ENCODE data around the gene TOM1L2. TPM values are rescaled to one million over a fixed set of nuclear protein-coding genes. Genes with fewer than 3 reads are reported as not detected.

TOM1L2 gene
- total RNA-seq, 1 donor from 2014 or later: 18.3 TPM

- peaks cover 5% of the 10 kb centered on the region for H3K4me1 Mint-ChIP-seq
- no peak for TF ChIP-seq CTCF (IDR thresholded peaks at IDR 0.05)
- H3K36me3 Mint-ChIP-seq (ENCODE audit: low read depth): no peaks in the 10 kb centered on the region
- POLR2A ChIA-PET: interaction anchor here (0.7 kb wide), 2 partner anchors 100 to 366 kb away, joined by 5 to 6 read pairs; no protein-coding TSS in a partner anchor
- ATAC-seq (ENCODE audit: low read depth) (no peak), DNase-seq (no peak)
- no peak overlapping the region for H3K27ac Mint-ChIP-seq
- H3K4me3 Mint-ChIP-seq: no peak overlapping the region
- H3K9me3 Mint-ChIP-seq: no peaks in the 10 kb centered on the region
- CTCF ChIA-PET: no interaction called here
- H3K27me3 Mint-ChIP-seq: no peaks in the 10 kb centered on the region
- intact Hi-C loops (cut with micrococcal nuclease): no loop called here
Measured at GRCh38 chr17:17979778-17980177, 7.6 kb upstream of the TOM1L2 start.

GRCh38 chr17:17978481-17979424, 6.6 kb upstream of the TOM1L2 start:
- ChIA-PET POLR2A (no interaction called here), CTCF (no interaction called here)
- no peaks in the 10 kb centered on the region for H3K36me3 Mint-ChIP-seq (ENCODE audit: low read depth)
- no peak for TF ChIP-seq CTCF (IDR thresholded peaks at IDR 0.05)
- no peaks in the 10 kb centered on the region for H3K9me3 Mint-ChIP-seq
- H3K4me3 Mint-ChIP-seq: no peak overlapping the region
- peaks cover 5% of the 10 kb centered on the region for H3K4me1 Mint-ChIP-seq
- no peaks in the 10 kb centered on the region for H3K27me3 Mint-ChIP-seq
- no peak for ATAC-seq (ENCODE audit: low read depth)
- H3K27ac Mint-ChIP-seq: no peak overlapping the region
- intact Hi-C loops (cut with micrococcal nuclease): no loop called here
- no peak for DNase-seq

- intact Hi-C loops (cut with micrococcal nuclease): no loop called here
- no peaks in the 10 kb centered on the region for H3K9me3 Mint-ChIP-seq
- DNase-seq (no peak), ATAC-seq (ENCODE audit: low read depth) (no peak)
- H3K4me3 Mint-ChIP-seq: no peak overlapping the region
- H3K27ac Mint-ChIP-seq: no peak overlapping the region
- ChIA-PET POLR2A (no interaction called here), CTCF (no interaction called here)
- H3K4me1 Mint-ChIP-seq: peaks cover 11% of the 10 kb centered on the region
- H3K27me3 Mint-ChIP-seq: no peaks in the 10 kb centered on the region
- peaks cover 2% of the 10 kb centered on the region for H3K36me3 Mint-ChIP-seq (ENCODE audit: low read depth)
- no peak for TF ChIP-seq CTCF (IDR thresholded peaks at IDR 0.05)
Measured at GRCh38 chr17:17976931-17977570, 4.9 kb upstream of the TOM1L2 start.

GRCh38 chr17:17975436-17975835, 3.2 kb upstream of the TOM1L2 start:
- Mint-ChIP-seq H3K9me3 (no peaks in the 10 kb centered on the region), H3K4me3 (no peak overlapping the region), H3K27me3 (no peaks in the 10 kb centered on the region), H3K36me3 (ENCODE audit: low read depth) (peaks cover 2% of the 10 kb centered on the region), H3K27ac (no peak overlapping the region), H3K4me1 (peaks cover 22% of the 10 kb centered on the region)
- POLR2A ChIA-PET: no interaction called here
- no peak for ATAC-seq (ENCODE audit: low read depth)
- intact Hi-C loops (cut with micrococcal nuclease): no loop called here
- DNase-seq: no peak
- CTCF ChIA-PET: no interaction called here
- no peak for TF ChIP-seq CTCF (IDR thresholded peaks at IDR 0.05)

- intact Hi-C loops (cut with micrococcal nuclease): loop anchor here (1.0 to 5.0 kb wide), 10 partner anchors 60 to 691 kb away; partner anchors contain the start of genes ATPAF2, COPS3, DRG2 and GID4
- TF ChIP-seq CTCF (IDR thresholded peaks at IDR 0.05): no peak
- CTCF ChIA-PET: interaction anchor here (1.6 kb wide), 1 partner anchor 70 kb away, joined by 4 read pairs; no protein-coding TSS in a partner anchor
Measured at GRCh38 chr17:17972952-17973254, 703 bp upstream of the TOM1L2 start.

More at GRCh38 chr17:17972952-17973254, 703 bp upstream of the TOM1L2 start:
- Mint-ChIP-seq H3K9me3 (no peaks in the 10 kb centered on the region), H3K27ac (peak overlapping the region; percentile 87), H3K36me3 (ENCODE audit: low read depth) (peaks cover 2% of the 10 kb centered on the region), H3K27me3 (no peaks in the 10 kb centered on the region), H3K4me3 (peak overlapping the region; percentile 94), H3K4me1 (peaks cover 22% of the 10 kb centered on the region)
- ATAC-seq (ENCODE audit: low read depth) (no peak), DNase-seq (no peak)
- POLR2A ChIA-PET: interaction anchor here (0.9 to 1.4 kb wide), 4 partner anchors 15 to 219 kb away, joined by 5 to 7 read pairs (median 6); partner anchors contain the start of genes ATPAF2 and GID4

All from activated B cell treated with CpG ODN at 0.5 μM for 24 hours (primary cell).